B cell (primary cell): ENCODE results near the gene PPP1R8. TPM values are rescaled to one million over a fixed set of nuclear protein-coding genes. Genes with fewer than 3 reads are reported as not detected.

Source experiments
- ATAC-seq: fragments of 200-7000 bp; cut with Tn5 transposase; one replicate; pipeline ENCODE4 v1.10.0; 2021; ENCODE audit warnings: low read depth, mild to moderate bottlenecking, moderate number of reproducible peaks, moderate library complexity
- CTCF ChIA-PET: fragments of 350-600 bp; sonication (Branson Sonifier 250); formaldehyde crosslinking; loops from one replicate; lab custom pipeline; 2021; ENCODE audit warnings: antibody characterized with exemption, inconsistent platforms; lab: Charles Lee
- POLR2A ChIA-PET: fragments of 350-600 bp; sonication (Branson Sonifier 250); formaldehyde crosslinking; loops from one replicate; lab custom pipeline; 2021; ENCODE audit warnings: antibody characterized with exemption; lab: Charles Lee
- DNase-seq: peaks from one replicate; pipeline ENCODE4 v3.0.0; 2013
- H2AFZ ChIP-seq: 2 replicates; pipeline ENCODE4 v1.6.1; 2012; ENCODE audit warnings: mild to moderate bottlenecking, low read depth, low read length; ENCODE audit not compliant: insufficient read depth, poor library complexity, severe bottlenecking
- H3K27ac ChIP-seq, 2 donors: 1 replicate in 1 of 2; 2 replicates in 1 of 2; pipeline ENCODE4 v1.5.1; 2012 to 2013; ENCODE audit warnings: low read length in 2 of 2, mild to moderate bottlenecking in 2 of 2, moderate library complexity in 1 of 2
- H3K27me3 ChIP-seq, 4 experiments: fragments of 200-600 bp in 1 of 4; sonication (generic) in 1 of 4; replicated peaks in 1 of 4; 1 replicate in 2 of 4; 2 replicates in 2 of 4; pipeline versions ENCODE4 v1.6.1 to v1.7.0; 2013 to 2016; ENCODE audit warnings: low read length in 3 of 4, mild to moderate bottlenecking in 2 of 4, mixed read lengths in 1 of 4, moderate library complexity in 1 of 4; ENCODE audit not compliant: insufficient read depth in 4 of 4, control insufficient read depth in 3 of 4; ENCODE audit errors: control extremely low read depth in 1 of 4
- H3K36me3 ChIP-seq, 2 experiments: replicated peaks in 1 of 2; 1 replicate in 1 of 2; 2 replicates in 1 of 2; pipeline versions ENCODE4 v1.6.1 to v1.7.1; 2013; ENCODE audit warnings: low read length in 1 of 2; ENCODE audit not compliant: insufficient read depth in 2 of 2, control insufficient read depth in 1 of 2; ENCODE audit errors: control extremely low read depth in 1 of 2, extremely low read depth in 1 of 2
- H3K4me1 ChIP-seq, 2 donors: fragments of 200-600 bp in 1 of 2; sonication (generic) in 1 of 2; 1 replicate in 1 of 2; 2 replicates in 1 of 2; pipeline versions ENCODE4 v1.5.1 to v1.6.1; 2013 to 2017; ENCODE audit warnings: low read length in 2 of 2; ENCODE audit not compliant: control insufficient read depth in 2 of 2, insufficient read depth in 2 of 2
- H3K4me2 ChIP-seq: replicated peaks from 2 replicates; pipeline ENCODE3; 2012; ENCODE audit warnings: mild to moderate bottlenecking, low read depth, low read length; ENCODE audit not compliant: poor library complexity, severe bottlenecking
- H3K4me3 ChIP-seq, 5 experiments: fragments of 200-600 bp in 1 of 5; sonication (generic) in 1 of 5; 1 replicate in 3 of 5; 2 replicates in 2 of 5; pipeline versions ENCODE4 v1.5.1 to v1.7.0; 2011 to 2016; ENCODE audit warnings: low read length in 4 of 5, mild to moderate bottlenecking in 4 of 5, low read depth in 2 of 5, control low read depth in 1 of 5, moderate library complexity in 1 of 5; ENCODE audit not compliant: insufficient read depth in 1 of 5; ENCODE audit errors: control extremely low read depth in 1 of 5, extremely low read depth in 1 of 5
- H3K79me2 ChIP-seq: fragments of 200-600 bp; sonication (generic); one replicate; pipeline ENCODE4 v1.6.0; 2016; ENCODE audit warnings: low read length; ENCODE audit not compliant: control insufficient read depth, insufficient read depth
- H3K9ac ChIP-seq: fragments of 200-600 bp; sonication (generic); 2 replicates; pipeline ENCODE4 v1.6.1; 2017; ENCODE audit warnings: mild to moderate bottlenecking, low read length, moderate library complexity
- H3K9me3 ChIP-seq, 3 donors: one replicate each; pipeline versions ENCODE4 v1.6.1 to v1.7.1; 2013; ENCODE audit warnings: low read length in 2 of 3; ENCODE audit not compliant: control insufficient read depth in 2 of 3, insufficient read depth in 1 of 3; ENCODE audit errors: control extremely low read depth in 1 of 3
- H4K20me1 ChIP-seq: 2 replicates; pipeline ENCODE4 v1.6.0; 2012; ENCODE audit warnings: mild to moderate bottlenecking, low read length; ENCODE audit not compliant: insufficient read depth, control insufficient read depth, poor library complexity, severe bottlenecking
- H3K27ac Mint-ChIP-seq: one replicate; pipeline ENCODE4 v1.8.0; 2021; ENCODE audit warnings: mixed read lengths
- H3K27me3 Mint-ChIP-seq: one replicate; pipeline ENCODE4 v1.8.0; 2021; ENCODE audit warnings: mixed read lengths
- H3K4me1 Mint-ChIP-seq: one replicate; pipeline ENCODE4 v1.8.0; 2021; ENCODE audit warnings: mixed read lengths
- H3K4me3 Mint-ChIP-seq: one replicate; pipeline ENCODE4 v1.8.0; 2021; ENCODE audit warnings: mixed read lengths
- H3K9me3 Mint-ChIP-seq: one replicate; pipeline ENCODE4 v1.8.0; 2022; ENCODE audit warnings: mixed read lengths; ENCODE audit not compliant: insufficient read depth
- EZH2 ChIP-seq: IDR thresholded peaks from 2 replicates; pipeline ENCODE4 v1.6.1; 2012; ENCODE audit warnings: borderline replicate concordance, low read depth, mild to moderate bottlenecking, moderate library complexity, low read length; ENCODE audit not compliant: insufficient read depth, poor library complexity, severe bottlenecking
- WGBS: methylation state at CpG from one replicate; pipeline ENCODE4 v1.1.5; 2013; ENCODE audit warnings: missing lambda C conversion rate; ENCODE audit not compliant: insufficient coverage; 5-methylcytosine and 5-hydroxymethylcytosine counted together
- intact Hi-C: fragments of 100-400 bp; cut with micrococcal nuclease; formaldehyde crosslinking; loops from one replicate; pipeline ENCODE4 v1.10.0; 2022
- polyA plus RNA-seq: library from polyadenylated mRNA; depleted of rRNA; stranded (reverse); fragments of >200 nt; gene quantifications from 2 replicates; pipeline ENCODE4 v1.2.3, GENCODE V29; 2012
- total RNA-seq, 2 donors: library from RNA; stranded (reverse); fragments of 120-200 nt in 1 of 2; gene quantifications; 1 replicate in 1 of 2; 2 replicates in 1 of 2; pipeline versions ENCODE4 v1.2.3 to v1.2.4, GENCODE V29; 2013 to 2022
- TF ChIP-seq, protein P1 (sequence below): fragments of 200-600 bp; IDR thresholded peaks from one replicate; pipeline ENCODE4 v1.8.0; 2022; ENCODE audit warnings: antibody characterized with exemption, mild to moderate bottlenecking

The PPP1R8 gene
- total and polyA plus RNA-seq, 2 donors (not counting 1 experiment from before 2014, with no cell fraction given): 23.9 to 45.1 TPM

DNA sequence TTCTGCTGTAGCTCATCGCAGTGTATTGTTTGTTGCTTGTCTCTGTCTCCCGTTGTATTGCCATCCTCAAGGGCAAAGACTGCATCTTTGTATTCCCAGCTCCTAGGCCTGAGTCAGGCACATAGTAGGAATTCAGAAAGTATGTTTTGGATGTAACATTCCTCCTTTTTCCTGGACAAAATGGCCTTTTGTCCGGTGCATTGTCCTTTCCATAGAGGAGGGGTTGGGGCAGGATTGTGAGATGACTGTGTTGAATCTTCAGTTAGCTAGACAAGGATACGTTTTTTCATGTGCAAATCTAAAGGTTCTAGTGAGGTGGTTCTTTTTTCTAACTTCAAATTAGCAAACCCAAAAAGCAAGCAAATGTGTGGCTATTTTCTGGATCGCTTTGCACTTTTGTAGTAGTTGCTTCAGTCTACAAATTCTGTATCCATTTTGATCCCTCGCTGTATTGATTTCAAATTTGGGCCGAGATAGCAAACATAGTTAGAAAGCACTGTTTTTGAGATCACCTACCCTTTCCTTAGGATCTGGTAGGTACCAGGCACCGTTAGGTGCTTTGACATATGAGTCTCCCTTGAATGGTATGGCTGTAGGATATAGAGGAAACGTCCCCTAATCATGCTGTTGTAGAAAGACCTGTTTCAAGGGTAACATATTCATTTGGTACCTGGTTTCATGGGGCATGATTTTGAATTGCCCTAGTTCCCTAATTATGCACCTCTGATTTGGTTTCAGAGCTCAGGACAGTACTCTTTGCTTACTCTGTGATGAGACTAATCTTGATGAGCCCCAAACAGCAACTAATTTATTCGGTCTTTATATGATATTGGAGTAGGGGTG, 1.2 kb downstream of the PPP1R8 start:
- peaks cover 23% of the 10 kb centered on the region for H3K4me1 Mint-ChIP-seq
- ATAC-seq: no peak
- intact Hi-C loops: loop anchor here (1.0 to 10.0 kb wide), 3 partner anchors 58 to 403 kb away; partner anchors contain the start of genes ATP5IF1, DNAJC8, EYA3 and STX12
- no peaks in the 10 kb centered on the region for H3K27me3 Mint-ChIP-seq
- Histone ChIP-seq H3K4me2 (peak overlapping the region; percentile 95), H4K20me1 (peaks cover 4% of the 10 kb centered on the region), H3K4me1 (peaks cover 12 to 17% of the 10 kb centered on the region in 2 donors), H3K4me3 (peak overlapping the region; percentile 74 to 98 (median 90)), H3K79me2 (peaks cover 70% of the 10 kb centered on the region), H3K9me3 (no peaks in the 10 kb centered on the region), H3K27ac (peak overlapping the region in 1 of 2 donors; percentile 88), H3K9ac (peak overlapping the region; percentile 98), H3K27me3 (no peaks in the 10 kb centered on the region), H3K36me3 (peaks cover 0 to 28% of the 10 kb centered on the region in 2 experiments), H2AFZ (peak overlapping the region; percentile 100)
- peak overlapping the region; percentile 93 for H3K27ac Mint-ChIP-seq
- no peaks in the 10 kb centered on the region for H3K9me3 Mint-ChIP-seq
- H3K4me3 Mint-ChIP-seq: peak overlapping the region; percentile 94
- POLR2A ChIA-PET: no interaction called here
- TF ChIP-seq, protein P1, sequence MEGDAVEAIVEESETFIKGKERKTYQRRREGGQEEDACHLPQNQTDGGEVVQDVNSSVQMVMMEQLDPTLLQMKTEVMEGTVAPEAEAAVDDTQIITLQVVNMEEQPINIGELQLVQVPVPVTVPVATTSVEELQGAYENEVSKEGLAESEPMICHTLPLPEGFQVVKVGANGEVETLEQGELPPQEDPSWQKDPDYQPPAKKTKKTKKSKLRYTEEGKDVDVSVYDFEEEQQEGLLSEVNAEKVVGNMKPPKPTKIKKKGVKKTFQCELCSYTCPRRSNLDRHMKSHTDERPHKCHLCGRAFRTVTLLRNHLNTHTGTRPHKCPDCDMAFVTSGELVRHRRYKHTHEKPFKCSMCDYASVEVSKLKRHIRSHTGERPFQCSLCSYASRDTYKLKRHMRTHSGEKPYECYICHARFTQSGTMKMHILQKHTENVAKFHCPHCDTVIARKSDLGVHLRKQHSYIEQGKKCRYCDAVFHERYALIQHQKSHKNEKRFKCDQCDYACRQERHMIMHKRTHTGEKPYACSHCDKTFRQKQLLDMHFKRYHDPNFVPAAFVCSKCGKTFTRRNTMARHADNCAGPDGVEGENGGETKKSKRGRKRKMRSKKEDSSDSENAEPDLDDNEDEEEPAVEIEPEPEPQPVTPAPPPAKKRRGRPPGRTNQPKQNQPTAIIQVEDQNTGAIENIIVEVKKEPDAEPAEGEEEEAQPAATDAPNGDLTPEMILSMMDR: no peak
- no peak for TF ChIP-seq EZH2
- 89% methylated on average over 3 of the region's 10 CpGs for WGBS
- no peak for DNase-seq
- CTCF ChIA-PET: interaction anchor here (0.9 to 1.8 kb wide), 4 partner anchors 8 to 163 kb away, joined by 3 to 6 read pairs (median 4); no protein-coding TSS in a partner anchor

- no peaks in the 10 kb centered on the region for H3K27me3 ChIP-seq
- peak overlapping the region; percentile 26 for H3K27ac Mint-ChIP-seq
- ChIA-PET CTCF (interaction anchor here (1.4 kb wide), 1 partner anchor 170 kb away, joined by 3 read pairs; no protein-coding TSS in a partner anchor), POLR2A (no interaction called here)
- peaks cover 79% of the 10 kb centered on the region for H3K79me2 ChIP-seq
- DNase-seq: no peak
- no CpG with 5 or more reads among the region's 2 CpGs for WGBS
- H2AFZ ChIP-seq: no peak overlapping the region
- TF ChIP-seq, protein P1: no peak
- TF ChIP-seq EZH2: no peak
- H3K36me3 ChIP-seq: peaks cover 0 to 28% of the 10 kb centered on the region in 2 experiments
- H3K4me1 Mint-ChIP-seq: peaks cover 23% of the 10 kb centered on the region
- H3K9me3 Mint-ChIP-seq: no peaks in the 10 kb centered on the region
- H3K9me3 ChIP-seq: no peaks in the 10 kb centered on the region
- no peak for ATAC-seq
- peaks cover 4% of the 10 kb centered on the region for H4K20me1 ChIP-seq
- H3K9ac ChIP-seq: no peak overlapping the region
- peaks cover 12 to 17% of the 10 kb centered on the region in 2 donors for H3K4me1 ChIP-seq
- no peak overlapping the region for H3K4me2 ChIP-seq
- no peak overlapping the region for H3K27ac ChIP-seq
- no peaks in the 10 kb centered on the region for H3K27me3 Mint-ChIP-seq
- intact Hi-C loops: loop anchor here (10.0 kb wide), 1 partner anchor 402 kb away; the partner anchor contains the start of genes ATP5IF1 and DNAJC8
- no peak overlapping the region for H3K4me3 ChIP-seq
- H3K4me3 Mint-ChIP-seq: no peak overlapping the region
Measured at GRCh38 chr1:27832762-27833161, 2.2 kb downstream of the PPP1R8 start.
